PC-9 (cell line): ENCODE data around the gene AAR2. TPM values are rescaled to one million over a fixed set of nuclear protein-coding genes. Genes with fewer than 3 reads are reported as not detected.
A peak's percentile ranks its signal among the peaks of the same experiment; 100 is the strongest.

ENCODE experiments used
- BruUV-seq: library from RNA; stranded (reverse); fragments of 400-500 nt; replicated peaks from 2 replicates; lab custom pipeline; 2021; lab: Mats Ljungman, UMichigan
- CTCF ChIA-PET: fragments of 300-600 bp; sonication (Branson Sonifier 250); formaldehyde crosslinking; loops from one replicate; lab custom pipeline; 2022; ENCODE audit warnings: antibody characterized with exemption; lab: Charles Lee
- POLR2A ChIA-PET: fragments of 300-600 bp; sonication (Branson Sonifier 250); formaldehyde crosslinking; loops from one replicate; lab custom pipeline; 2022; ENCODE audit warnings: antibody characterized with exemption; ENCODE audit not compliant: unreplicated experiment; lab: Charles Lee
- DNase-seq, 2 experiments: peaks; one replicate each; pipeline versions ENCODE4 v3.0.0 to v3.0.0-alpha.2; 2015 to 2022; ENCODE audit warnings: mixed read lengths in 1 of 2
- H2AFZ ChIP-seq: fragments of 200-600 bp; sonication (generic); 2 replicates; pipeline ENCODE4 v1.8.1; 2017; ENCODE audit warnings: antibody characterized with exemption
- H3F3A ChIP-seq: fragments of 200-600 bp; sonication (generic); 2 replicates; pipeline ENCODE4 v1.8.1; 2017; ENCODE audit warnings: antibody characterized with exemption, mild to moderate bottlenecking, low read depth; ENCODE audit not compliant: insufficient read depth
- H3K27ac ChIP-seq: fragments of 200-600 bp; sonication (generic); 2 replicates; pipeline ENCODE4 v1.6.1; 2016; ENCODE audit warnings: mixed run types
- H3K27me3 ChIP-seq: fragments of 200-600 bp; sonication (generic); 2 replicates; pipeline ENCODE4 v1.6.1; 2016; ENCODE audit warnings: low read depth, mixed run types; ENCODE audit not compliant: insufficient read depth
- H3K36me3 ChIP-seq: fragments of 200-600 bp; sonication (generic); 2 replicates; pipeline ENCODE4 v1.6.1; 2016; ENCODE audit warnings: low read depth, mixed run types
- H3K4me1 ChIP-seq: fragments of 200-600 bp; sonication (generic); replicated peaks from 2 replicates; pipeline ENCODE4 v1.6.1; 2016; ENCODE audit warnings: mixed run types; ENCODE audit not compliant: insufficient read depth
- H3K4me2 ChIP-seq: fragments of 200-600 bp; sonication (generic); 2 replicates; pipeline ENCODE4 v1.6.1; 2017; ENCODE audit warnings: mixed run types
- H3K4me3 ChIP-seq: fragments of 200-600 bp; sonication (generic); 2 replicates; pipeline ENCODE4 v1.6.1; 2016; ENCODE audit warnings: mixed run types
- H3K79me2 ChIP-seq: fragments of 200-600 bp; sonication (generic); 2 replicates; pipeline ENCODE4 v1.6.1; 2017; ENCODE audit warnings: low read depth, mixed run types
- H3K9me2 ChIP-seq: fragments of 200-600 bp; sonication (generic); 2 replicates; pipeline ENCODE4 v1.8.1; 2017; ENCODE audit warnings: mild to moderate bottlenecking; ENCODE audit not compliant: insufficient read depth
- H3K9me3 ChIP-seq: fragments of 200-600 bp; sonication (generic); 2 replicates; pipeline ENCODE4 v1.8.1; 2016; ENCODE audit warnings: low read depth; ENCODE audit not compliant: insufficient read depth
- H4K20me1 ChIP-seq: fragments of 200-600 bp; sonication (generic); 2 replicates; pipeline ENCODE4 v1.8.1; 2017; ENCODE audit not compliant: insufficient read depth
- EZH2 ChIP-seq: fragments of 200-600 bp; sonication (generic); IDR thresholded peaks from 2 replicates; pipeline ENCODE4 v1.8.0; 2017; ENCODE audit warnings: antibody characterized with exemption, low read depth
- intact Hi-C: fragments of 100-400 bp; cut with micrococcal nuclease; formaldehyde crosslinking; loops from one replicate; pipeline ENCODE4 v1.10.0; 2022; ENCODE audit not compliant: unreplicated experiment
- total RNA-seq: library from RNA; stranded (reverse); gene quantifications from 2 replicates; pipeline ENCODE4 v1.2.3, GENCODE V29; 2021
- TF ChIP-seq, protein P1 (sequence below): fragments of 200-600 bp; sonication (generic); conservative IDR thresholded peaks from 2 replicates; pipeline ENCODE4 v1.6.1; 2017; ENCODE audit warnings: mixed run types, antibody characterized with exemption, mild to moderate bottlenecking, moderate library complexity

The AAR2 gene
- total RNA-seq, 1 experiment from 2014 or later = 25.7 TPM

DNA sequence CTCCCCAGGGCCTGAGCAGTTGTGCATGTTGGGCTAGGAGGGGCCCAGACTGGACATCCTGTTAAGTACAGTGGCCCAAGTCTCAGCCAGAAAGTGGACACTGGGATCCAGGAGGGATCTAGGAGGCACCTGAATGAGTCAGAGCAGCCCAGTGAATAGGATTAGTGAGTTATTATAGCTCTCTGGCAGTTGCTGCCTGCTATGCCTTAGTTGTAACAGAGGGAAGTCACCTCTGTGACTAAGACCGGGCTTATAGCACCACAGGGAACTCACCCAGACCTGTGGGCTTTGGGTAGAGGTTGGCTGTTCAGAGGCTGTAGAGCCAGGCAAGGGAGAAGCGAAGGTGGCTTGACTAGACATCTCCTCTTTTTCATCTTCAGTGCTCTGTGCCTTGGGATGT is 39.0 kb upstream of the AAR2 start:
- POLR2A ChIA-PET = interaction anchor here (0.5 to 0.6 kb wide), 2 partner anchors 75 to 455 kb away, joined by 3 to 4 read pairs; partner anchors contain the start of gene RBM39
- CTCF ChIA-PET = no interaction called here
- DNase-seq = no peak

DNA sequence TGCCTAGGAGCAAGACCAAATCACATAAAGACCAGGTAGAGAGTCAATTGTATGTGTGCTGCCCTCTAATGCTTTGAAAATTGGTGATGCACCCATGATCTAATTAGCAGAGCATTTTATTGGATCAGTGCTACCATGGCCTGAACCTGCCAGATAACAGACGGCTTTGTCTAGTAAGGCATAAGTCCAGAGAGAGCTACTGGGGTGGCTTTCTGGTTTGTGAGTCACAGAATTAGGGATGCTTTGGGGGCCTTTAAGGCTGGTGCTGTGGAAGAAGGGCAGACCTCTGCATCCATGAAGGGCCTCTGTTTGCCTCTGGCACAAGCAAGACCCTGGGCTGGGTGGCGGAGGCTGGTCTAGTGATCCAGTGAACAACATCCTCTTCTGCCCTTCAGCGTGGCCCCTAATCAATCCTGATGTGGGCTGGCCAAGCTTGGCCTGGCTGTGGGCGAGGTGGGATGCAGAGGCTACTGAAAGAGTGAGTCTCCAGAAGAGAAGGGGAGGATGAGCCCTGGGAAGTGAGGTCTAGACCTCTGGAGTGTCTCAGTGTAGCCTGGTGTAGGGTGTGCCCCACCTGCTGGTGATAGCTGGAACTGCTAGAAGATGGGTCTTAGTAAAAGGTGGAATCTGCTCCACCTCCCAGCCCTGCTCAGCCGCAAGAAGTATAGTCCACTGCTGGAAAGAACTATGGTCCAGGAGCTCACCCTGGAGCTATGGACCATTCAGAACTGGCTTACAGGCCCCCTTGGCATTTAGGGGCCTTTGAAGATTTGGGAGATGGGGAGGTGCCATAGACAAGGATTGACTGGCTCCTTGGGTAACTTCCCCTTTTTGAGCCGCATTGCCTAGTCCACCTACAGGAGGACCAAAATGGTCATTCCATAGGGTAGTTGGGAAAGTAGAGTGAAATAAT is 36.7 kb upstream of the AAR2 start:
- ChIA-PET POLR2A (no interaction called here), CTCF (interaction anchor here (0.5 to 1.4 kb wide), 4 partner anchors 43 to 312 kb away, joined by 3 to 9 read pairs (median 6); no protein-coding TSS in a partner anchor)
- H3K9me2 ChIP-seq = no peaks in the 10 kb centered on the region

More for the DNA sequence above, 39.0 kb upstream of the AAR2 start:
- no peaks in the 10 kb centered on the region for H3F3A ChIP-seq
- no peak overlapping the region for H3K4me2 ChIP-seq
- H3K4me3 ChIP-seq = no peak overlapping the region
- TF ChIP-seq EZH2 = no peak
- TF ChIP-seq, protein P1, sequence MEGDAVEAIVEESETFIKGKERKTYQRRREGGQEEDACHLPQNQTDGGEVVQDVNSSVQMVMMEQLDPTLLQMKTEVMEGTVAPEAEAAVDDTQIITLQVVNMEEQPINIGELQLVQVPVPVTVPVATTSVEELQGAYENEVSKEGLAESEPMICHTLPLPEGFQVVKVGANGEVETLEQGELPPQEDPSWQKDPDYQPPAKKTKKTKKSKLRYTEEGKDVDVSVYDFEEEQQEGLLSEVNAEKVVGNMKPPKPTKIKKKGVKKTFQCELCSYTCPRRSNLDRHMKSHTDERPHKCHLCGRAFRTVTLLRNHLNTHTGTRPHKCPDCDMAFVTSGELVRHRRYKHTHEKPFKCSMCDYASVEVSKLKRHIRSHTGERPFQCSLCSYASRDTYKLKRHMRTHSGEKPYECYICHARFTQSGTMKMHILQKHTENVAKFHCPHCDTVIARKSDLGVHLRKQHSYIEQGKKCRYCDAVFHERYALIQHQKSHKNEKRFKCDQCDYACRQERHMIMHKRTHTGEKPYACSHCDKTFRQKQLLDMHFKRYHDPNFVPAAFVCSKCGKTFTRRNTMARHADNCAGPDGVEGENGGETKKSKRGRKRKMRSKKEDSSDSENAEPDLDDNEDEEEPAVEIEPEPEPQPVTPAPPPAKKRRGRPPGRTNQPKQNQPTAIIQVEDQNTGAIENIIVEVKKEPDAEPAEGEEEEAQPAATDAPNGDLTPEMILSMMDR = no peak
- no peaks in the 10 kb centered on the region for H3K4me1 ChIP-seq
- no peak overlapping the region for H2AFZ ChIP-seq
- H3K79me2 ChIP-seq = no peaks in the 10 kb centered on the region
- no peaks in the 10 kb centered on the region for H4K20me1 ChIP-seq
- intact Hi-C loops = no loop called here
- no peaks in the 10 kb centered on the region for H3K36me3 ChIP-seq
- H3K9me2 ChIP-seq = no peaks in the 10 kb centered on the region
- no peaks in the 10 kb centered on the region for H3K27me3 ChIP-seq
- no TSS peak for BruUV-seq
- no peaks in the 10 kb centered on the region for H3K9me3 ChIP-seq
- no peak overlapping the region for H3K27ac ChIP-seq

DNA sequence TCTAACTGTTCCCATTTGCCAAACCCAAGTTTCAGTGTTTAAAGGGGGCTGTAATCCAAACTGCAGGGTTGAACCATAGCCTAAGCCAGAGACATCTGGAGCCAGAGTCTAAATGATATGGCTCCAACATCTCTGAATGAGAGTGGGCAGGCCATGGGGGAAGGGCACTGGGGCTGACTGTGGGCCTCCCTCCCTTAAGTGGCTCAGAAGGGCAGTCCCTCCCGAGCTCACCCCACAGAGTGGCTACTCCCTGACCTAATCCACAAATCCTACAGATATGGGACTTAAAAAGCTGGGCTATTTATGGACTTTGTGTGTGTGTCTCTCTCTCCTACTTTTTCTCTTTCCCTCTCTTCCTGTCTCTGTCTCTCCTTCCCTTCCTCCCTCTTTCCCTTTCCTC is 35.8 kb upstream of the AAR2 start:
- intact Hi-C loops = no loop called here
- TF ChIP-seq, protein P1 = no peak
- no peak for TF ChIP-seq EZH2
- POLR2A ChIA-PET = no interaction called here

More for the DNA sequence above, 36.7 kb upstream of the AAR2 start:
- no peaks in the 10 kb centered on the region for H3K79me2 ChIP-seq
- no peak for TF ChIP-seq EZH2
- TF ChIP-seq, protein P1 = peak; percentile 94
- H4K20me1 ChIP-seq = no peaks in the 10 kb centered on the region
- no peak overlapping the region for H3K27ac ChIP-seq
- no peak overlapping the region for H3K4me2 ChIP-seq
- DNase-seq = peak; percentile 53 to 79
- no TSS peak for BruUV-seq
- no peaks in the 10 kb centered on the region for H3K9me3 ChIP-seq
- H3K4me3 ChIP-seq = no peak overlapping the region
- no peaks in the 10 kb centered on the region for H3K36me3 ChIP-seq
- H3F3A ChIP-seq = no peaks in the 10 kb centered on the region
- H2AFZ ChIP-seq = no peak overlapping the region
- no peaks in the 10 kb centered on the region for H3K4me1 ChIP-seq
- no peaks in the 10 kb centered on the region for H3K27me3 ChIP-seq
- intact Hi-C loops = loop anchor here (1.0 kb wide), 2 partner anchors 43 to 207 kb away; no protein-coding TSS in a partner anchor

More for the DNA sequence above, 35.8 kb upstream of the AAR2 start:
- Histone ChIP-seq H3K4me3 (no peak overlapping the region), H3K9me2 (no peaks in the 10 kb centered on the region), H3K36me3 (no peaks in the 10 kb centered on the region), H4K20me1 (no peaks in the 10 kb centered on the region), H3K27ac (no peak overlapping the region), H3K4me1 (no peaks in the 10 kb centered on the region), H3K4me2 (no peak overlapping the region), H3K79me2 (no peaks in the 10 kb centered on the region), H3K27me3 (no peaks in the 10 kb centered on the region), H3K9me3 (no peaks in the 10 kb centered on the region), H2AFZ (no peak overlapping the region), H3F3A (no peaks in the 10 kb centered on the region)
- CTCF ChIA-PET = interaction anchor here (1.1 kb wide), 1 partner anchor 44 kb away, joined by 5 read pairs; no protein-coding TSS in a partner anchor
- no peak for DNase-seq
- BruUV-seq = no TSS peak
